Thymus (tissue), 11 donors: ENCODE results near the gene LRRC8A. TPM values are rescaled to one million over a fixed set of nuclear protein-coding genes. Genes with fewer than 3 reads are reported as not detected.
"Not testable (repeated sequence)": the region's sequence is repeated elsewhere in the genome, so short reads cannot be mapped to it uniquely, and the experiment has no call there.

ENCODE experiments used
- DNase-seq, 9 donors: peaks; one replicate each; pipeline ENCODE4 v3.0.0-alpha.2; 2013; ENCODE audit warnings: low spot score in 9 of 9, low read depth in 6 of 9, missing footprints in 1 of 9
- H3K27ac ChIP-seq, 2 donors: one replicate each; pipeline ENCODE4 v1.5.1; 2013; ENCODE audit warnings: control low read depth in 1 of 2, low read depth in 1 of 2, low read length in 1 of 2, mild to moderate bottlenecking in 1 of 2, moderate library complexity in 1 of 2
- H3K27me3 ChIP-seq, 2 donors: one replicate each; pipeline ENCODE4 v1.5.1; 2013; ENCODE audit warnings: low read length in 1 of 2; ENCODE audit not compliant: control insufficient read depth in 2 of 2, insufficient read depth in 1 of 2
- H3K36me3 ChIP-seq, 2 donors: one replicate each; pipeline ENCODE4 v1.5.1; 2013; ENCODE audit warnings: low read length in 1 of 2, mild to moderate bottlenecking in 1 of 2, moderate library complexity in 1 of 2; ENCODE audit not compliant: control insufficient read depth in 2 of 2, insufficient read depth in 2 of 2
- H3K4me1 ChIP-seq, 2 donors: one replicate each; pipeline ENCODE4 v1.5.1; 2013; ENCODE audit warnings: low read length in 2 of 2; ENCODE audit not compliant: control insufficient read depth in 2 of 2, insufficient read depth in 2 of 2
- H3K4me3 ChIP-seq, 2 donors: one replicate each; pipeline ENCODE4 v1.5.1; 2013; ENCODE audit warnings: low read length in 2 of 2, control low read depth in 1 of 2, mild to moderate bottlenecking in 1 of 2
- H3K9me3 ChIP-seq, 2 donors: one replicate each; pipeline ENCODE4 v1.5.1; 2013; ENCODE audit warnings: low read length in 1 of 2, mild to moderate bottlenecking in 1 of 2; ENCODE audit not compliant: control insufficient read depth in 2 of 2, insufficient read depth in 1 of 2
- WGBS: extraction: QIAGEN DNeasy Blood & Tissue Kit; methylation state at CpG from one replicate; pipeline ENCODE4 v1.1.7; 2013; 5-methylcytosine and 5-hydroxymethylcytosine counted together
- polyA plus RNA-seq: library from polyadenylated mRNA; stranded (reverse); fragments of 200-250 nt; gene quantifications from one replicate; pipeline ENCODE4 v1.2.3, GENCODE V29; 2013
- total RNA-seq: library from RNA; stranded (reverse); fragments of 120-200 nt; gene quantifications from one replicate; pipeline ENCODE4 v1.2.4, GENCODE V29; 2013
- donor health status: healthy.

The LRRC8A gene
- total and polyA plus RNA-seq, 2 donors: 9.5 to 10.3 TPM

DNA sequence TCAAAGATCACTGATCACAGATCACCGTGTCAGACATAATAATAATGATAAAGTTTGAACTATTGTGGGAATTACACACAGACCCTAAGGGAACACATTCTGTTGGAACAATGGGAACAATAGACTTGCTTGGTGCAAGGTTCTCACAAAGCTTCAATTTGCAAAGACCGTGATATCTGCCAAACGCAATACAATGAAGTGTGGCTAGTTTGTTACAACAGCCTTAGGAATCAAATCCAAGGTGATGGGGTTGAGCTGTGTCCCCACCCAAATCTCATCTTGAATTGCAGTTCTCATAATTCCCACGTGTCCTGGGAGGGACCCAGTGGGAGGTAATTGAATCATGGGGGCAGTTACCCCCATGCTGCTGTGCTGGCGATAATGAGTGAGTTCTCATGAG lies 21.0 kb upstream of the LRRC8A start:
- Histone ChIP-seq H3K36me3 (no peaks in the 10 kb centered on the region), H3K4me3 (no peak overlapping the region), H3K9me3 (no peaks in the 10 kb centered on the region), H3K27ac (no peak overlapping the region), H3K4me1 (peaks cover 0 to 8% of the 10 kb centered on the region in 2 donors), H3K27me3 (no peaks in the 10 kb centered on the region)
- DNase-seq: no peak
- 95% methylated on average over 5 of the region's 5 CpGs for WGBS

- Histone ChIP-seq H3K36me3 (no peaks in the 10 kb centered on the region), H3K27ac (peak overlapping the region; percentile 31 to 37), H3K9me3 (no peaks in the 10 kb centered on the region), H3K27me3 (no peaks in the 10 kb centered on the region), H3K4me3 (no peak overlapping the region), H3K4me1 (peaks cover 0 to 8% of the 10 kb centered on the region in 2 donors)
- no peak for DNase-seq
- 81% methylated on average over 6 of the region's 6 CpGs for WGBS
These were observed 20.4 kb upstream of the LRRC8A start for GRCh38 chr9:128861501-128861900.

- Histone ChIP-seq H3K27me3 (no peaks in the 10 kb centered on the region), H3K4me1 (peaks cover 0 to 8% of the 10 kb centered on the region in 2 donors), H3K4me3 (no peak overlapping the region), H3K9me3 (no peaks in the 10 kb centered on the region), H3K27ac (no peak overlapping the region), H3K36me3 (no peaks in the 10 kb centered on the region)
- DNase-seq: no peak
- 96% methylated on average over 6 of the region's 6 CpGs for WGBS
These were observed 19.5 kb upstream of the LRRC8A start for GRCh38 chr9:128862401-128862851.

DNA sequence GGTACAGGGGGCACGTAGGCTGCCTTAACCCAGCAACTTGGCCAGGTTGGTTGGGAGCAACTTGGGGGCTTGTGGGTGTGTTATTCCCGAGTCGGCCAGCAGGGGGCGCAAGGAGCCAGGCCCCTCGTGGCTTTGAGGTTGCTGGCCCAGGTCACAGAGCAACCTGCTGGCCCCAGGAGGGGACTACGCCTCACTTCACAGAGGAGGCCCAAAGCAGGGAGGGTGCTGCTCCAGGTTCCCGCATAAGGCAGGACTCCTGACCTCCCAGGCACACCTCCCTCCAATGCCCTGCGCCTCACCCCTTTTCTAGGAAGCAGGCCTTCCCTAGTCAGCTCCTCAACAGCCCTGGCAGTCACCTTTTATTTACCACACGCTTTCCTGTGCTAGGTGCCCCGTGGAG lies 18.3 kb upstream of the LRRC8A start:
- peaks cover 0 to 8% of the 10 kb centered on the region in 2 donors for H3K4me1 ChIP-seq
- peak in 8 of 9 donors; percentile 54 to 89 (median 74) for DNase-seq
- WGBS: 36% methylated on average over 10 of the region's 10 CpGs

GRCh38 chr9:128870128-128870940 lies 11.6 kb upstream of the LRRC8A start:
- Histone ChIP-seq H3K36me3 (peaks cover 0 to 4% of the 10 kb centered on the region in 2 donors), H3K9me3 (no peaks in the 10 kb centered on the region), H3K4me3 (no peak overlapping the region), H3K4me1 (no peaks in the 10 kb centered on the region), H3K27ac (no peak overlapping the region), H3K27me3 (no peaks in the 10 kb centered on the region)
- whole genome bisulfite sequencing: 97% methylated on average over 7 of the region's 7 CpGs
- no peak for DNase-seq

More for the DNA sequence above, 18.3 kb upstream of the LRRC8A start:
- Histone ChIP-seq H3K4me3 (no peak overlapping the region), H3K9me3 (no peaks in the 10 kb centered on the region), H3K36me3 (no peaks in the 10 kb centered on the region), H3K27me3 (no peaks in the 10 kb centered on the region), H3K27ac (no peak overlapping the region)

DNA sequence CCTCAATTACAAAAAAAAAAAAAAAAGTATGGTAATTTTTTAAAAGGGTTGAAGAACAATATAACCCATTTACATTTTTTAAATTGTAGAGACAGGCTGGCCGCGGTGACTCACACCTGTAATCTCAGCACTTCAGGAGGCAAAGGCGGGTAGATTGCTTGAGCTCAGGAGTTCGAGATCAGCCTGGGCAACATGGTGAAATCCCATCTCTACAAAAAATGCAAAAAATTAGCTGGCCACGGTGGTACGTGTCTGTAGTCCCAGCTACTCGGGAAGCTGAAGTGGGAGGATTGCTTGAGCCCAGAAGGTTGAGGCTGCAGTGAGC lies 11.0 kb upstream of the LRRC8A start:
- not testable (repeated sequence) for DNase-seq, H3K27me3 ChIP-seq, H3K27ac ChIP-seq, H3K36me3 ChIP-seq, H3K4me1 ChIP-seq, H3K4me3 ChIP-seq, H3K9me3 ChIP-seq
- WGBS: 98% methylated on average over 7 of the region's 7 CpGs

- H3K27me3 ChIP-seq: no peaks in the 10 kb centered on the region
- peaks cover 0 to 3% of the 10 kb centered on the region in 2 donors for H3K9me3 ChIP-seq
- H3K27ac ChIP-seq: no peak overlapping the region
- H3K4me3 ChIP-seq: no peak overlapping the region
- no peaks in the 10 kb centered on the region for H3K36me3 ChIP-seq
- 89% methylated on average over 5 of the region's 5 CpGs for WGBS
- DNase-seq: no peak
- H3K4me1 ChIP-seq: peaks cover 0 to 5% of the 10 kb centered on the region in 2 donors
These were observed 4.1 kb upstream of the LRRC8A start for GRCh38 chr9:128877852-128878251.

- 2% methylated on average over 19 of the region's 19 CpGs for WGBS
- H3K9me3 ChIP-seq: peaks cover 0 to 6% of the 10 kb centered on the region in 2 donors
- H3K4me3 ChIP-seq: peak overlapping the region; percentile 92 to 95
- H3K36me3 ChIP-seq: peaks cover 14 to 23% of the 10 kb centered on the region in 2 donors
- H3K27ac ChIP-seq: peak overlapping the region; percentile 72 to 77
- no peaks in the 10 kb centered on the region for H3K27me3 ChIP-seq
- peaks cover 7 to 22% of the 10 kb centered on the region in 2 donors for H3K4me1 ChIP-seq
- DNase-seq: peak in 1 of 9 donors; percentile 26
These were observed 1.0 kb downstream of the LRRC8A start for GRCh38 chr9:128882677-128883603.

GRCh38 chr9:128884164-128884563 lies 2.2 kb downstream of the LRRC8A start:
- peaks cover 0 to 6% of the 10 kb centered on the region in 2 donors for H3K9me3 ChIP-seq
- 98% methylated on average over 2 of the region's 2 CpGs for WGBS
- H3K36me3 ChIP-seq: peaks cover 26 to 35% of the 10 kb centered on the region in 2 donors
- no peak overlapping the region for H3K4me3 ChIP-seq
- peaks cover 7 to 22% of the 10 kb centered on the region in 2 donors for H3K4me1 ChIP-seq
- no peak for DNase-seq
- no peak overlapping the region for H3K27ac ChIP-seq
- no peaks in the 10 kb centered on the region for H3K27me3 ChIP-seq
